ENCODE results near the gene GLI1.
A peak's percentile ranks its signal among the peaks of the same experiment; 100 is the strongest.

DNA sequence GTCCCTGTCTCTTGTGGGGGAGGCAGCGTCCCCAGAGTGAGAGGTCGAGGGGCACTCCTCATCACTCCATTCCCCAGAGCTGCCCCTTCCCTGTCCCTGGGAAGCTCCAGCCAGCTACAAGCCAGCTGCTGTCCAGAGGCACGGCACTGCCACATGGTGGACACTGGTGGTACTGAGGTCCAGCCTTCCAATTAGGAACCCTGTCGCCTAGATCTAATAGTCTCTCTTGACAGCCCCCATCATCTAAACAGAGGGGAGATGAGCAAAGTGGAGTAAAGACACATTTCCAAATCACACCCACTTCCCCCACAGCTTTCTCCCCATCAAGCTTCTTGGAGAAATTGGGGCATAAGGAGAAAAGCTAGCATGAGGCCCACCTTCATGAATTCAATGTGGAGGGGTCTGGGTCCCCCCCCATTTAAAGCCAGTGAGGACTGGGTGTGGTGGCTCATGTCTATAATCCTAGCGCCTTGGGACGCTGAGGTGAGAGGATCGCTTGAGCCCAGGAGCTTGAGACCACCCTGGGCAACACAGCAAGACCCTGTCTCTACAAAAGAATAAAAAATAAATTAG, 6.6 kb upstream of the GLI1 start:
- TF ChIP-seq, protein P1, sequence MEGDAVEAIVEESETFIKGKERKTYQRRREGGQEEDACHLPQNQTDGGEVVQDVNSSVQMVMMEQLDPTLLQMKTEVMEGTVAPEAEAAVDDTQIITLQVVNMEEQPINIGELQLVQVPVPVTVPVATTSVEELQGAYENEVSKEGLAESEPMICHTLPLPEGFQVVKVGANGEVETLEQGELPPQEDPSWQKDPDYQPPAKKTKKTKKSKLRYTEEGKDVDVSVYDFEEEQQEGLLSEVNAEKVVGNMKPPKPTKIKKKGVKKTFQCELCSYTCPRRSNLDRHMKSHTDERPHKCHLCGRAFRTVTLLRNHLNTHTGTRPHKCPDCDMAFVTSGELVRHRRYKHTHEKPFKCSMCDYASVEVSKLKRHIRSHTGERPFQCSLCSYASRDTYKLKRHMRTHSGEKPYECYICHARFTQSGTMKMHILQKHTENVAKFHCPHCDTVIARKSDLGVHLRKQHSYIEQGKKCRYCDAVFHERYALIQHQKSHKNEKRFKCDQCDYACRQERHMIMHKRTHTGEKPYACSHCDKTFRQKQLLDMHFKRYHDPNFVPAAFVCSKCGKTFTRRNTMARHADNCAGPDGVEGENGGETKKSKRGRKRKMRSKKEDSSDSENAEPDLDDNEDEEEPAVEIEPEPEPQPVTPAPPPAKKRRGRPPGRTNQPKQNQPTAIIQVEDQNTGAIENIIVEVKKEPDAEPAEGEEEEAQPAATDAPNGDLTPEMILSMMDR (optimal IDR thresholded peaks at IDR 0.05 in 1 of 3, IDR thresholded peaks at IDR 0.05 in 1 of 3, conservative IDR thresholded peaks at IDR 0.05 in 1 of 3; ENCODE audit: extremely low read depth in 1 of 3, insufficient read depth in 2 of 3, low read length in 3 of 3) = peak; percentile 93 to 99 (median 98)
- TF ChIP-seq EZH2 (IDR thresholded peaks at IDR 0.05; ENCODE audit: low read length) = no peak
